ENCODE results near the gene MIA2.

DNA sequence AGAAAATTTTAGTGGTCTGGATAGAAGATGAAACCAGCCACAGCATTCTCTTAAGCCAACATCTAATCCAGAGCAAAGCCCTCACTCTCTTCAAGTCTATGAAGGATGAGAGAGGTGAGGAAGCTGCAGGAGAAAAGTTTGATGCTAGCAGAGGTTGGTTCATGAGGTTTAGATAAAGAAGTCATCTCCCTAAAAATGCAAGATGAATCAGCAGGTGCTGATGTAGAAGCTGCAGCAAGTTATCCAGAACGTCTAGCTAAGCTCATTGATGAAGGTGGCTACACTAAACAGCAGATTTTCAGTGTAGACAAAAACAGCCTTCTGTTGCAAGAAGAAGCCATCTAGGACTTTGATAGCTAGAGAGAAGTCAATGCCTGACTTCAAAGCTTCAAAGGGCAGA, 150.0 kb downstream of the MIA2 start:
- TF ChIP-seq GATA3 (IDR thresholded peaks at IDR 0.05; ENCODE audit: low read depth, low read length) (no peak), GATA2 (IDR thresholded peaks at IDR 0.05; ENCODE audit: low read depth, low read length) (no peak)
